ENCODE results near the gene SMNDC1. TPM values are rescaled to one million over a fixed set of nuclear protein-coding genes. Genes with fewer than 3 reads are reported as not detected.
A peak's percentile ranks its signal among the peaks of the same experiment; 100 is the strongest.
"Not testable (repeated sequence)": the region's sequence is repeated elsewhere in the genome, so short reads cannot be mapped to it uniquely, and the experiment has no call there.

SMNDC1 gene
- total RNA-seq, 5 donors from 2014 or later (not counting 1 experiment from before 2014, with no cell fraction given) = 33.5 to 42.2 (median 34.1) TPM

GRCh38 chr10:110276603-110277002 is 28.1 kb downstream of the SMNDC1 start:
- Histone ChIP-seq H3K36me3 (ENCODE audit: control insufficient read depth in 2 of 2, extremely low read depth in 1 of 2, insufficient read depth in 1 of 2, low read length in 1 of 2) (peaks cover 0 to 6% of the 10 kb centered on the region in 2 donors), H3K4me1 (ENCODE audit: control insufficient read depth in 1 of 2, extremely low read depth in 1 of 2, insufficient read depth in 2 of 2, low read length in 2 of 2) (peaks cover 6% of the 10 kb centered on the region in 2 experiments), H3K9me3 (no peaks in the 10 kb centered on the region), H3K27ac (ENCODE audit: low read length) (no peak overlapping the region), H3K4me3 (ENCODE audit: control insufficient read depth in 1 of 2, extremely low read depth in 1 of 2, low read length in 1 of 2) (no peak overlapping the region), H3K27me3 (replicated peaks in 1 of 2; ENCODE audit: control insufficient read depth in 2 of 2, extremely low read depth in 1 of 2, insufficient read depth in 2 of 2, low read length in 1 of 2) (no peaks in the 10 kb centered on the region)
- POLR2A ChIA-PET = interaction anchor here (0.7 kb wide), 2 partner anchors 31 to 382 kb away, joined by 3 to 6 read pairs; no protein-coding TSS in a partner anchor
- Mint-ChIP-seq H3K27ac (no peak overlapping the region), H3K36me3 (peaks cover 12% of the 10 kb centered on the region), H3K4me1 (peaks cover 41 to 57% (median 49%) of the 10 kb centered on the region in 3 donors), H3K27me3 (no peaks in the 10 kb centered on the region), H3K4me3 (no peak overlapping the region), H3K9me3 (no peaks in the 10 kb centered on the region)
- CTCF ChIA-PET = no interaction called here
- ATAC-seq (replicated peaks in 1 of 4) (no peak), DNase-seq (no peak)
- 90% methylated on average over 3 of the region's 5 CpGs for WGBS (ENCODE audit: insufficient coverage)

GRCh38 chr10:110275128-110275729 is 29.5 kb downstream of the SMNDC1 start:
- H3K9me3 ChIP-seq = no peaks in the 10 kb centered on the region
- peak in 2 of 4 experiments; percentile 30 to 49 for ATAC-seq (replicated peaks in 1 of 4)
- H3K4me1 Mint-ChIP-seq = peaks cover 47 to 62% (median 52%) of the 10 kb centered on the region in 3 donors
- no peak overlapping the region for H3K27ac ChIP-seq (ENCODE audit: low read length)
- ChIA-PET POLR2A (interaction anchor here (0.7 to 0.9 kb wide), 3 partner anchors 15 to 84 kb away, joined by 3 read pairs; no protein-coding TSS in a partner anchor), CTCF (interaction anchor here (0.5 to 2.1 kb wide), 16 partner anchors 8 to 140 kb away, joined by 3 to 16 read pairs (median 4); no protein-coding TSS in a partner anchor)
- peak in 2 of 35 experiments; percentile 0 to 38 for DNase-seq
- H3K36me3 ChIP-seq (ENCODE audit: control insufficient read depth in 2 of 2, extremely low read depth in 1 of 2, insufficient read depth in 1 of 2, low read length in 1 of 2) = peaks cover 0 to 5% of the 10 kb centered on the region in 2 donors
- H3K27me3 Mint-ChIP-seq = no peaks in the 10 kb centered on the region
- peaks cover 6% of the 10 kb centered on the region for H3K36me3 Mint-ChIP-seq
- peaks cover 6% of the 10 kb centered on the region in 2 experiments for H3K4me1 ChIP-seq (ENCODE audit: control insufficient read depth in 1 of 2, extremely low read depth in 1 of 2, insufficient read depth in 2 of 2, low read length in 2 of 2)
- WGBS (ENCODE audit: insufficient coverage) = no CpG with 5 or more reads among the region's 2 CpGs
- no peak overlapping the region for H3K27ac Mint-ChIP-seq
- H3K9me3 Mint-ChIP-seq = no peaks in the 10 kb centered on the region
- no peaks in the 10 kb centered on the region for H3K27me3 ChIP-seq (replicated peaks in 1 of 2; ENCODE audit: control insufficient read depth in 2 of 2, extremely low read depth in 1 of 2, insufficient read depth in 2 of 2, low read length in 1 of 2)
- no peak overlapping the region for H3K4me3 ChIP-seq (ENCODE audit: control insufficient read depth in 1 of 2, extremely low read depth in 1 of 2, low read length in 1 of 2)
- no peak overlapping the region for H3K4me3 Mint-ChIP-seq

GRCh38 chr10:110274647-110275046 is 30.1 kb downstream of the SMNDC1 start:
- no peaks in the 10 kb centered on the region for H3K27me3 Mint-ChIP-seq
- 100% methylated on average over 2 of the region's 6 CpGs for WGBS (ENCODE audit: insufficient coverage)
- Histone ChIP-seq H3K27me3 (replicated peaks in 1 of 2; ENCODE audit: control insufficient read depth in 2 of 2, extremely low read depth in 1 of 2, insufficient read depth in 2 of 2, low read length in 1 of 2) (no peaks in the 10 kb centered on the region), H3K27ac (ENCODE audit: low read length) (no peak overlapping the region), H3K4me1 (ENCODE audit: control insufficient read depth in 1 of 2, extremely low read depth in 1 of 2, insufficient read depth in 2 of 2, low read length in 2 of 2) (peaks cover 6% of the 10 kb centered on the region in 2 experiments), H3K4me3 (ENCODE audit: control insufficient read depth in 1 of 2, extremely low read depth in 1 of 2, low read length in 1 of 2) (no peak overlapping the region), H3K36me3 (ENCODE audit: control insufficient read depth in 2 of 2, extremely low read depth in 1 of 2, insufficient read depth in 1 of 2, low read length in 1 of 2) (peaks cover 0 to under 1% of the 10 kb centered on the region in 2 donors), H3K9me3 (no peaks in the 10 kb centered on the region)
- ATAC-seq (replicated peaks in 1 of 4) (no peak), DNase-seq (no peak)
- ChIA-PET POLR2A (interaction anchor here (0.6 to 0.9 kb wide), 6 partner anchors 13 to 247 kb away, joined by 3 to 6 read pairs (median 3); no protein-coding TSS in a partner anchor), CTCF (interaction anchor here (0.5 to 2.1 kb wide), 16 partner anchors 9 to 141 kb away, joined by 3 to 16 read pairs (median 4); no protein-coding TSS in a partner anchor)
- peaks cover 6% of the 10 kb centered on the region for H3K36me3 Mint-ChIP-seq
- H3K4me1 Mint-ChIP-seq = peaks cover 51 to 67% (median 57%) of the 10 kb centered on the region in 3 donors
- H3K9me3 Mint-ChIP-seq = no peaks in the 10 kb centered on the region
- no peak overlapping the region for H3K4me3 Mint-ChIP-seq
- H3K27ac Mint-ChIP-seq = no peak overlapping the region

- Histone ChIP-seq H3K27me3 (replicated peaks in 1 of 2; ENCODE audit: control insufficient read depth in 2 of 2, extremely low read depth in 1 of 2, insufficient read depth in 2 of 2, low read length in 1 of 2) (no peaks in the 10 kb centered on the region), H3K36me3 (ENCODE audit: control insufficient read depth in 2 of 2, extremely low read depth in 1 of 2, insufficient read depth in 1 of 2, low read length in 1 of 2) (no peaks in the 10 kb centered on the region), H3K27ac (ENCODE audit: low read length) (peak overlapping the region; percentile 3), H3K9me3 (no peaks in the 10 kb centered on the region), H3K4me1 (ENCODE audit: control insufficient read depth in 1 of 2, extremely low read depth in 1 of 2, insufficient read depth in 2 of 2, low read length in 2 of 2) (peaks cover 6% of the 10 kb centered on the region in 2 experiments), H3K4me3 (ENCODE audit: control insufficient read depth in 1 of 2, extremely low read depth in 1 of 2, low read length in 1 of 2) (no peak overlapping the region)
- H3K36me3 Mint-ChIP-seq = peaks cover 3% of the 10 kb centered on the region
- no peaks in the 10 kb centered on the region for H3K9me3 Mint-ChIP-seq
- DNase-seq (no peak), ATAC-seq (replicated peaks in 1 of 4) (no peak)
- POLR2A ChIA-PET = interaction anchor here (0.6 to 0.7 kb wide), 4 partner anchors 14 to 247 kb away, joined by 3 to 6 read pairs (median 3); no protein-coding TSS in a partner anchor
- CTCF ChIA-PET = interaction anchor here (0.6 to 2.1 kb wide), 12 partner anchors 9 to 141 kb away, joined by 3 to 16 read pairs (median 4); no protein-coding TSS in a partner anchor
- peaks cover 54 to 69% (median 59%) of the 10 kb centered on the region in 3 donors for H3K4me1 Mint-ChIP-seq
- H3K4me3 Mint-ChIP-seq = no peak overlapping the region
- no peaks in the 10 kb centered on the region for H3K27me3 Mint-ChIP-seq
- H3K27ac Mint-ChIP-seq = peak overlapping the region in 1 of 2 donors; percentile 77
Measured at GRCh38 chr10:110274072-110274627, 30.6 kb downstream of the SMNDC1 start.

- Histone ChIP-seq H3K4me1 (ENCODE audit: control insufficient read depth in 1 of 2, extremely low read depth in 1 of 2, insufficient read depth in 2 of 2, low read length in 2 of 2) (peaks cover 6% of the 10 kb centered on the region in 2 experiments), H3K36me3 (ENCODE audit: control insufficient read depth in 2 of 2, extremely low read depth in 1 of 2, insufficient read depth in 1 of 2, low read length in 1 of 2) (no peaks in the 10 kb centered on the region), H3K9me3 (no peaks in the 10 kb centered on the region), H3K27me3 (replicated peaks in 1 of 2; ENCODE audit: control insufficient read depth in 2 of 2, extremely low read depth in 1 of 2, insufficient read depth in 2 of 2, low read length in 1 of 2) (no peaks in the 10 kb centered on the region), H3K4me3 (ENCODE audit: control insufficient read depth in 1 of 2, extremely low read depth in 1 of 2, low read length in 1 of 2) (no peak overlapping the region), H3K27ac (ENCODE audit: low read length) (no peak overlapping the region)
- WGBS (ENCODE audit: insufficient coverage) = 20% methylated on average over 1 of the region's 4 CpGs
- CTCF ChIA-PET = interaction anchor here (0.6 to 1.0 kb wide), 5 partner anchors 11 to 140 kb away, joined by 3 to 6 read pairs (median 4); no protein-coding TSS in a partner anchor
- peaks cover 3% of the 10 kb centered on the region for H3K36me3 Mint-ChIP-seq
- peaks cover 58 to 69% (median 59%) of the 10 kb centered on the region in 3 donors for H3K4me1 Mint-ChIP-seq
- POLR2A ChIA-PET = no interaction called here
- no peaks in the 10 kb centered on the region for H3K9me3 Mint-ChIP-seq
- peak overlapping the region in 2 of 3 donors; percentile 26 to 52 for H3K4me3 Mint-ChIP-seq
- H3K27me3 Mint-ChIP-seq = no peaks in the 10 kb centered on the region
- DNase-seq (peak in 27 of 35 experiments; percentile 3 to 57 (median 16)), ATAC-seq (replicated peaks in 1 of 4) (peak in 3 of 4 experiments; percentile 59 to 72 (median 70))
- H3K27ac Mint-ChIP-seq = peak overlapping the region; percentile 66 to 77
Measured at GRCh38 chr10:110273474-110273873, 31.2 kb downstream of the SMNDC1 start.

GRCh38 chr10:110272995-110273394 is 31.7 kb downstream of the SMNDC1 start:
- not testable (repeated sequence) for H3K36me3 ChIP-seq (ENCODE audit: control insufficient read depth in 2 of 2, extremely low read depth in 1 of 2, insufficient read depth in 1 of 2, low read length in 1 of 2); ATAC-seq (replicated peaks in 1 of 4); H3K27me3 ChIP-seq (replicated peaks in 1 of 2; ENCODE audit: control insufficient read depth in 2 of 2, extremely low read depth in 1 of 2, insufficient read depth in 2 of 2, low read length in 1 of 2); DNase-seq; H3K27ac ChIP-seq (ENCODE audit: low read length); H3K4me3 ChIP-seq (ENCODE audit: control insufficient read depth in 1 of 2, extremely low read depth in 1 of 2, low read length in 1 of 2); H3K27me3 Mint-ChIP-seq; H3K36me3 Mint-ChIP-seq; H3K9me3 Mint-ChIP-seq; H3K4me3 Mint-ChIP-seq; H3K4me1 ChIP-seq (ENCODE audit: control insufficient read depth in 1 of 2, extremely low read depth in 1 of 2, insufficient read depth in 2 of 2, low read length in 2 of 2); H3K9me3 ChIP-seq
- CTCF ChIA-PET = interaction anchor here (0.6 to 1.0 kb wide), 9 partner anchors 12 to 1536 kb away, joined by 3 to 7 read pairs (median 3); no protein-coding TSS in a partner anchor
- POLR2A ChIA-PET = interaction anchor here in 1 of 2 donors (0.6 kb wide), 5 partner anchors 42 to 328 kb away, joined by 3 to 6 read pairs (median 3); no protein-coding TSS in a partner anchor
- Mint-ChIP-seq H3K27ac (peak overlapping the region in 1 of 2 donors; percentile 66), H3K4me1 (peaks cover 61 to 70% (median 63%) of the 10 kb centered on the region in 3 donors)
- 96% methylated on average over 10 of the region's 15 CpGs for WGBS (ENCODE audit: insufficient coverage)
